ENCODE data around the gene VWA3B. TPM values are rescaled to one million over a fixed set of nuclear protein-coding genes. Genes with fewer than 3 reads are reported as not detected.

The VWA3B gene
- total and polyA plus RNA-seq, 2 of the 4 experiments (the other 2 are of a cell fraction) = not detected

DNA sequence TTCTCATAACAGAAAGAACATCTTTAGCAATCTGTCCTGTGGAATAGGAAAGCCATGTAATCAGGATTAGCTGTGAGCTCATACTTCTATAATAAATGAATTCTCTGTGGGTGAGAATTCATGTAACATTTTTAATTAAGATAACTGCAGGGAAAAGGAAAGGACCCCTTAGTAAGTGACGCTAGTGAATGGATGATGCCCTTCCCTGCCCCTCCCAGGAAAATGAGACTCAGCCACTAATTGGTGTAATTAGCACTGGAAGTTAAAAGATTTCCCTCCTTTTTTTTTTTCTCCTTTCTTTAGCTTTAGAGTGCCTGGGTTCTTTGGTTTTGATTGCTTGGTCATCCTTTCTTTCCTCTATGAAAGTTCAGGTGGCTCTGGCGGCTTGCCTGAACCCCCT lies 90.3 kb downstream of the VWA3B start:
- ATAC-seq (ENCODE audit: low read depth) = no peak
- Histone ChIP-seq H3K9me1 (ENCODE audit: insufficient read depth, low read length) (no peaks in the 10 kb centered on the region), H2BK20ac (ENCODE audit: low read depth, low read length) (no peak overlapping the region), H3K27me3 (ENCODE audit: control insufficient read depth, insufficient read depth, low read length) (peaks cover 17% of the 10 kb centered on the region), H3K36me3 (ENCODE audit: control insufficient read depth, insufficient read depth, low read length) (no peaks in the 10 kb centered on the region), H3K79me1 (ENCODE audit: low read depth in 1 of 2, low read length in 2 of 2) (no peaks in the 10 kb centered on the region), H2BK15ac (ENCODE audit: low read depth, low read length) (no peak overlapping the region), H3K9me3 (ENCODE audit: control insufficient read depth, insufficient read depth, low read length) (no peaks in the 10 kb centered on the region), H2AK5ac (ENCODE audit: low read depth, low read length) (no peak overlapping the region), H3K4me1 (ENCODE audit: control insufficient read depth, insufficient read depth, low read length) (no peaks in the 10 kb centered on the region), H3K4ac (ENCODE audit: low read depth, low read length) (no peak overlapping the region), H4K91ac (ENCODE audit: insufficient read depth, low read depth, low read length) (no peak overlapping the region), H4K20me1 (ENCODE audit: insufficient read depth, low read length) (no peaks in the 10 kb centered on the region), H2AK9ac (replicated peaks; ENCODE audit: low read depth, low read length, poor library complexity) (no peak overlapping the region), H3K4me3 (ENCODE audit: insufficient read depth, low read depth, low read length) (no peak overlapping the region), H3K56ac (ENCODE audit: extremely low read depth, insufficient read depth, low read length) (no peak overlapping the region), H2BK5ac (ENCODE audit: low read depth, low read length, poor library complexity, severe bottlenecking) (no peak overlapping the region), H3K4me2 (ENCODE audit: low read depth, low read length) (no peak overlapping the region), H3K18ac (ENCODE audit: low read depth, low read length) (no peak overlapping the region), H3K9ac (ENCODE audit: low read depth, low read length) (no peak overlapping the region), H4K5ac (ENCODE audit: low read depth, low read length) (no peak overlapping the region), H2BK120ac (ENCODE audit: low read depth, low read length) (no peak overlapping the region), H2AFZ (replicated peaks; ENCODE audit: low read length, poor library complexity) (no peak overlapping the region), H4K8ac (ENCODE audit: low read depth in 2 of 2, low read length in 2 of 2) (no peak overlapping the region), H3K27ac (ENCODE audit: insufficient read depth, low read length) (no peak overlapping the region), H3K14ac (replicated peaks; ENCODE audit: low read depth, low read length) (no peak overlapping the region), H3K23ac (ENCODE audit: low read depth, low read length) (no peak overlapping the region)
- BruUV-seq (replicated peaks) = no TSS peak
- no peak for TF ChIP-seq USF2 (IDR thresholded peaks at IDR 0.05; ENCODE audit: low read depth, low read length)
- TF ChIP-seq RFX5 (IDR thresholded peaks at IDR 0.05; ENCODE audit: low read depth, low read length) = no peak
- no peak for TF ChIP-seq RCOR1 (IDR thresholded peaks at IDR 0.05; ENCODE audit: insufficient replicate concordance, low read length)
- TF ChIP-seq BHLHE40 (IDR thresholded peaks at IDR 0.05; ENCODE audit: low read depth, low read length) = no peak
- TF ChIP-seq RAD21 (IDR thresholded peaks at IDR 0.05; ENCODE audit: low read length) = no peak
- no peak for TF ChIP-seq MXI1 (IDR thresholded peaks at IDR 0.05; ENCODE audit: borderline replicate concordance, low read depth, low read length)
- TF ChIP-seq CTCF (conservative IDR thresholded peaks at IDR 0.05; ENCODE audit: low read depth, low read length) = no peak
- no peak for TF ChIP-seq FOS (IDR thresholded peaks at IDR 0.05; ENCODE audit: low read depth, low read length)
- TF ChIP-seq NFE2L2 (IDR thresholded peaks at IDR 0.05; ENCODE audit: low read depth, low read length) = no peak
- TF ChIP-seq CHD1 (IDR thresholded peaks at IDR 0.05; ENCODE audit: low read depth, low read length) = no peak
- no peak for TF ChIP-seq SMC3 (IDR thresholded peaks at IDR 0.05; ENCODE audit: low read depth, low read length)
- no peak for TF ChIP-seq POLR2A (IDR thresholded peaks at IDR 0.05; ENCODE audit: low read depth, low read length)
- no peak for TF ChIP-seq MAFK (IDR thresholded peaks at IDR 0.05; ENCODE audit: low read depth, low read length)
- TF ChIP-seq, protein P1, sequence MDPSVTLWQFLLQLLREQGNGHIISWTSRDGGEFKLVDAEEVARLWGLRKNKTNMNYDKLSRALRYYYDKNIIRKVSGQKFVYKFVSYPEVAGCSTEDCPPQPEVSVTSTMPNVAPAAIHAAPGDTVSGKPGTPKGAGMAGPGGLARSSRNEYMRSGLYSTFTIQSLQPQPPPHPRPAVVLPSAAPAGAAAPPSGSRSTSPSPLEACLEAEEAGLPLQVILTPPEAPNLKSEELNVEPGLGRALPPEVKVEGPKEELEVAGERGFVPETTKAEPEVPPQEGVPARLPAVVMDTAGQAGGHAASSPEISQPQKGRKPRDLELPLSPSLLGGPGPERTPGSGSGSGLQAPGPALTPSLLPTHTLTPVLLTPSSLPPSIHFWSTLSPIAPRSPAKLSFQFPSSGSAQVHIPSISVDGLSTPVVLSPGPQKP (IDR thresholded peaks at IDR 0.05; ENCODE audit: borderline replicate concordance, low read depth, low read length) = no peak
- no peak for TF ChIP-seq CEBPB (IDR thresholded peaks at IDR 0.05; ENCODE audit: low read depth, low read length)
- TF ChIP-seq MAZ (IDR thresholded peaks at IDR 0.05; ENCODE audit: borderline replicate concordance, low read depth, low read length) = no peak
- POLR2A ChIA-PET (ENCODE audit: unreplicated experiment) = no interaction called here
- dilution Hi-C loops (cut with HindIII; ENCODE audit: low sequenced_read_pairs, unreplicated experiment) (no loop called here), in situ Hi-C loops (cut with MboI; ENCODE audit: low sequenced_read_pairs) (no loop called here), intact Hi-C loops (cut with micrococcal nuclease) (no loop called here)
- DNase-seq = no peak
- no CpG with 5 or more reads among the region's 2 CpGs for WGBS, 2 experiments (ENCODE audit: extremely low coverage in 2 of 2, insufficient read length in 1 of 2)
- CTCF ChIA-PET = no interaction called here

Measured in IMR-90 (cell line).